CD14-positive monocyte (primary cell): Measurements from ENCODE around the gene CHRNG. TPM values are rescaled to one million over a fixed set of nuclear protein-coding genes. Genes with fewer than 3 reads are reported as not detected.
A peak's percentile ranks its signal among the peaks of the same experiment; 100 is the strongest.

Experiments used
- DNase-seq, 3 donors: peaks; one replicate each; pipeline ENCODE4 v3.0.0-alpha.2; 2011 to 2022
- H2AFZ ChIP-seq: 2 replicates; pipeline ENCODE4 v1.6.0; 2012; ENCODE audit warnings: mild to moderate bottlenecking, low read depth, low read length, inconsistent platforms; ENCODE audit not compliant: insufficient read depth, poor library complexity, severe bottlenecking
- H3K27ac ChIP-seq, 2 donors: 1 replicate in 1 of 2; 2 replicates in 1 of 2; pipeline ENCODE4 v1.5.1; 2012 to 2013; ENCODE audit warnings: low read length in 2 of 2, control low read depth in 1 of 2, inconsistent platforms in 1 of 2, low read depth in 1 of 2, mild to moderate bottlenecking in 1 of 2
- H3K27me3 ChIP-seq, 2 donors: one replicate each; pipeline versions ENCODE4 v1.6.0 to v1.6.1; 2011 to 2013; ENCODE audit warnings: low read length in 2 of 2; ENCODE audit not compliant: control insufficient read depth in 2 of 2, insufficient read depth in 2 of 2
- H3K36me3 ChIP-seq, 2 donors: replicated peaks in 1 of 2; 1 replicate in 1 of 2; 2 replicates in 1 of 2; pipeline versions ENCODE4 v1.5.1 to v1.6.1; 2012 to 2013; ENCODE audit warnings: low read length in 2 of 2, control low read depth in 1 of 2, inconsistent platforms in 1 of 2, mild to moderate bottlenecking in 1 of 2; ENCODE audit not compliant: insufficient read depth in 2 of 2, control insufficient read depth in 1 of 2
- H3K4me1 ChIP-seq, 2 donors: 1 replicate in 1 of 2; 2 replicates in 1 of 2; pipeline versions ENCODE4 v1.5.1 to v1.6.1; 2012 to 2013; ENCODE audit warnings: low read length in 2 of 2, control low read depth in 1 of 2, inconsistent platforms in 1 of 2, mild to moderate bottlenecking in 1 of 2, moderate library complexity in 1 of 2; ENCODE audit not compliant: insufficient read depth in 2 of 2, control insufficient read depth in 1 of 2
- H3K4me2 ChIP-seq: replicated peaks from 2 replicates; pipeline ENCODE3; 2012; ENCODE audit warnings: low read length, moderate library complexity, mild to moderate bottlenecking; ENCODE audit not compliant: poor library complexity, severe bottlenecking; ENCODE audit errors: extremely low read depth
- H3K4me3 ChIP-seq, 3 experiments: fragments of 200-600 bp in 1 of 3; sonication (generic) in 1 of 3; replicated peaks in 1 of 3; 1 replicate in 2 of 3; 2 replicates in 1 of 3; pipeline ENCODE4 v1.5.1; 2011 to 2013; ENCODE audit warnings: low read length in 3 of 3, mild to moderate bottlenecking in 3 of 3, control low read depth in 2 of 3, low read depth in 2 of 3, inconsistent platforms in 1 of 3, moderate library complexity in 1 of 3
- H3K79me2 ChIP-seq: 2 replicates; pipeline ENCODE4 v1.6.0; 2012; ENCODE audit warnings: mild to moderate bottlenecking, control low read depth, inconsistent platforms, low read length, moderate library complexity; ENCODE audit not compliant: insufficient read depth
- H3K9ac ChIP-seq: 2 replicates; pipeline ENCODE4 v1.6.0; 2017; ENCODE audit warnings: low read length, mild to moderate bottlenecking; ENCODE audit not compliant: insufficient read depth, poor library complexity, severe bottlenecking
- H3K9me3 ChIP-seq, 2 donors: replicated peaks in 1 of 2; 1 replicate in 1 of 2; 2 replicates in 1 of 2; pipeline versions ENCODE4 v1.5.1 to v1.6.1; 2012 to 2013; ENCODE audit warnings: low read length in 2 of 2, control low read depth in 1 of 2; ENCODE audit not compliant: control insufficient read depth in 1 of 2, insufficient read depth in 1 of 2
- H4K20me1 ChIP-seq: 2 replicates; pipeline ENCODE4 v1.6.0; 2012; ENCODE audit warnings: mild to moderate bottlenecking, low read length, control low read depth, moderate library complexity; ENCODE audit not compliant: insufficient read depth
- H3K27ac Mint-ChIP-seq, 7 donors: one replicate each; pipeline ENCODE4 v1.8.0; 2020; ENCODE audit warnings: mild to moderate bottlenecking in 7 of 7, mixed read lengths in 7 of 7, moderate library complexity in 6 of 7, inconsistent platforms in 2 of 7
- H3K27me3 Mint-ChIP-seq, 3 donors: one replicate each; pipeline ENCODE4 v1.8.0; 2021 to 2022; ENCODE audit warnings: low read depth in 3 of 3, mild to moderate bottlenecking in 3 of 3, mixed read lengths in 3 of 3, moderate library complexity in 3 of 3, inconsistent platforms in 1 of 3
- H3K36me3 Mint-ChIP-seq, 2 donors: one replicate each; pipeline ENCODE4 v1.8.0; 2020; ENCODE audit warnings: mixed read lengths in 2 of 2, inconsistent platforms in 1 of 2, mild to moderate bottlenecking in 1 of 2
- H3K4me1 Mint-ChIP-seq: one replicate; pipeline ENCODE4 v1.8.0; 2020; ENCODE audit warnings: mild to moderate bottlenecking, mixed read lengths
- H3K4me3 Mint-ChIP-seq, 2 donors: one replicate each; pipeline ENCODE4 v1.8.0; 2020; ENCODE audit warnings: mild to moderate bottlenecking in 2 of 2, mixed read lengths in 2 of 2, moderate library complexity in 1 of 2
- H3K9me3 Mint-ChIP-seq, 7 donors: one replicate each; pipeline ENCODE4 v1.8.0; 2020 to 2022; ENCODE audit warnings: mixed read lengths in 7 of 7, mild to moderate bottlenecking in 6 of 7, moderate library complexity in 6 of 7, inconsistent platforms in 2 of 7
- CTCF ChIP-seq: fragments of 200-600 bp; IDR thresholded peaks from one replicate; pipeline ENCODE4 v1.8.0; 2022; ENCODE audit warnings: antibody characterized with exemption, mild to moderate bottlenecking
- WGBS: methylation state at CpG from one replicate; pipeline ENCODE4 v1.1.5; 2013; ENCODE audit warnings: missing lambda C conversion rate; ENCODE audit not compliant: insufficient coverage; 5-methylcytosine and 5-hydroxymethylcytosine counted together
- intact Hi-C, 2 donors: fragments of 100-400 bp; cut with micrococcal nuclease; formaldehyde crosslinking; loops; one replicate each; pipeline versions ENCODE4 v1.15.0 to v1.15.1; 2023
- polyA plus RNA-seq, 3 donors: library from polyadenylated mRNA; depleted of rRNA in 1 of 3; unstranded in 2 of 3; stranded (reverse) in 1 of 3; fragments of 300-500 nt in 2 of 3; fragments of >200 nt in 1 of 3; fragmentation: Illumina TruSeq in 2 of 3; gene quantifications; 1 replicate in 2 of 3; 2 replicates in 1 of 3; pipeline ENCODE4 v1.2.3, GENCODE V29; 2012 to 2021

Gene CHRNG
- polyA plus RNA-seq, 3 donors: not detected

- H3K27me3 Mint-ChIP-seq: peaks cover 46 to 74% (median 59%) of the 10 kb centered on the region in 3 donors
- H3K36me3 Mint-ChIP-seq: no peaks in the 10 kb centered on the region
- no peaks in the 10 kb centered on the region for H4K20me1 ChIP-seq
- no peak overlapping the region for H3K27ac ChIP-seq
- no peak overlapping the region for H3K9ac ChIP-seq
- WGBS: 16% methylated on average over 12 of the region's 21 CpGs
- peaks cover 2% of the 10 kb centered on the region for H3K4me1 Mint-ChIP-seq
- no peak overlapping the region for H3K4me2 ChIP-seq
- H2AFZ ChIP-seq: no peak overlapping the region
- no peak for TF ChIP-seq CTCF
- H3K9me3 Mint-ChIP-seq: peaks cover 0 to 6% (median 0%) of the 10 kb centered on the region in 7 donors
- H3K27ac Mint-ChIP-seq: no peak overlapping the region
- no peak overlapping the region for H3K4me3 ChIP-seq
- DNase-seq: no peak
- peak overlapping the region in 1 of 2 donors; percentile 68 for H3K4me3 Mint-ChIP-seq
- H3K4me1 ChIP-seq: no peaks in the 10 kb centered on the region
- H3K79me2 ChIP-seq: no peaks in the 10 kb centered on the region
- H3K27me3 ChIP-seq: peaks cover 15 to 40% of the 10 kb centered on the region in 2 donors
- intact Hi-C loops: no loop called here
- peaks cover 0 to 11% of the 10 kb centered on the region in 2 donors for H3K9me3 ChIP-seq
- H3K36me3 ChIP-seq: no peaks in the 10 kb centered on the region
These were observed 37.0 kb upstream of the CHRNG start for GRCh38 chr2:232502511-232502910.

- Mint-ChIP-seq H3K27ac (no peak overlapping the region), H3K36me3 (no peaks in the 10 kb centered on the region), H3K27me3 (peaks cover 46 to 75% (median 59%) of the 10 kb centered on the region in 3 donors), H3K4me1 (peaks cover 2% of the 10 kb centered on the region), H3K4me3 (peak overlapping the region in 1 of 2 donors; percentile 69), H3K9me3 (peaks cover 0 to 6% (median 0%) of the 10 kb centered on the region in 7 donors)
- Histone ChIP-seq H3K27me3 (peaks cover 15 to 40% of the 10 kb centered on the region in 2 donors), H3K4me1 (no peaks in the 10 kb centered on the region), H2AFZ (peak overlapping the region; percentile 29), H4K20me1 (no peaks in the 10 kb centered on the region), H3K79me2 (no peaks in the 10 kb centered on the region), H3K4me3 (peak overlapping the region in 1 of 3 experiments; percentile 38), H3K9me3 (peaks cover 0 to 11% of the 10 kb centered on the region in 2 donors), H3K9ac (no peak overlapping the region), H3K4me2 (peak overlapping the region; percentile 44), H3K36me3 (no peaks in the 10 kb centered on the region), H3K27ac (no peak overlapping the region)
- intact Hi-C loops: no loop called here
- TF ChIP-seq CTCF: no peak
- WGBS: under 1% methylated on average over 56 of the region's 75 CpGs
- no peak for DNase-seq
These were observed 36.3 kb upstream of the CHRNG start for GRCh38 chr2:232502911-232503808.
